ENCODE measurements around the gene HAUS3.

HAUS3 gene, protein sequence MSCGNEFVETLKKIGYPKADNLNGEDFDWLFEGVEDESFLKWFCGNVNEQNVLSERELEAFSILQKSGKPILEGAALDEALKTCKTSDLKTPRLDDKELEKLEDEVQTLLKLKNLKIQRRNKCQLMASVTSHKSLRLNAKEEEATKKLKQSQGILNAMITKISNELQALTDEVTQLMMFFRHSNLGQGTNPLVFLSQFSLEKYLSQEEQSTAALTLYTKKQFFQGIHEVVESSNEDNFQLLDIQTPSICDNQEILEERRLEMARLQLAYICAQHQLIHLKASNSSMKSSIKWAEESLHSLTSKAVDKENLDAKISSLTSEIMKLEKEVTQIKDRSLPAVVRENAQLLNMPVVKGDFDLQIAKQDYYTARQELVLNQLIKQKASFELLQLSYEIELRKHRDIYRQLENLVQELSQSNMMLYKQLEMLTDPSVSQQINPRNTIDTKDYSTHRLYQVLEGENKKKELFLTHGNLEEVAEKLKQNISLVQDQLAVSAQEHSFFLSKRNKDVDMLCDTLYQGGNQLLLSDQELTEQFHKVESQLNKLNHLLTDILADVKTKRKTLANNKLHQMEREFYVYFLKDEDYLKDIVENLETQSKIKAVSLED

GRCh38 chr4:2241410-2242353 is at the start of gene HAUS3, which contains the start of gene POLN:
HAUS3 (minus strand) TSS chr4:2242121; CDS start chr4:2240946, 1,175 bp downstream.
POLN (minus strand) TSS chr4:2242121; CDS start chr4:2229231, 12,890 bp downstream.
- Mint-ChIP-seq H3K9me3 (no peaks in the 10 kb centered on the region), H3K27ac (peak within 1 kb of the TSS; percentile 87), H3K4me1 (ENCODE audit: low read depth) (peaks cover 73% of the 10 kb centered on the region), H3K4me3 (peak within 1 kb of the TSS; percentile 89), H3K36me3 (ENCODE audit: low read depth) (peaks cover 31% of the 10 kb centered on the region), H3K27me3 (no peaks in the 10 kb centered on the region)
- intact Hi-C loops (cut with micrococcal nuclease): loop anchor here (1.0 to 5.0 kb wide), 5 partner anchors 21 to 369 kb away; partner anchors contain the start of genes CFAP99, FAM193A, MXD4 and NSD2

- Mint-ChIP-seq H3K9me3 (no peaks in the 10 kb centered on the region), H3K4me3 (peak overlapping the region; percentile 57), H3K27ac (no peak overlapping the region), H3K4me1 (ENCODE audit: low read depth) (peaks cover 20% of the 10 kb centered on the region), H3K27me3 (peaks cover 29% of the 10 kb centered on the region), H3K36me3 (ENCODE audit: low read depth) (peaks cover 15% of the 10 kb centered on the region)
- intact Hi-C loops (cut with micrococcal nuclease): no loop called here
These were observed 49.2 kb upstream of the HAUS3 start for GRCh38 chr4:2290974-2291704.

- Mint-ChIP-seq H3K9me3 (no peaks in the 10 kb centered on the region), H3K4me1 (ENCODE audit: low read depth) (peaks cover 14% of the 10 kb centered on the region), H3K4me3 (no peak overlapping the region), H3K27me3 (peaks cover 26% of the 10 kb centered on the region), H3K36me3 (ENCODE audit: low read depth) (peaks cover 15% of the 10 kb centered on the region), H3K27ac (no peak overlapping the region)
- intact Hi-C loops (cut with micrococcal nuclease): no loop called here
These were observed 48.6 kb upstream of the HAUS3 start for GRCh38 chr4:2290488-2290887.

DNA sequence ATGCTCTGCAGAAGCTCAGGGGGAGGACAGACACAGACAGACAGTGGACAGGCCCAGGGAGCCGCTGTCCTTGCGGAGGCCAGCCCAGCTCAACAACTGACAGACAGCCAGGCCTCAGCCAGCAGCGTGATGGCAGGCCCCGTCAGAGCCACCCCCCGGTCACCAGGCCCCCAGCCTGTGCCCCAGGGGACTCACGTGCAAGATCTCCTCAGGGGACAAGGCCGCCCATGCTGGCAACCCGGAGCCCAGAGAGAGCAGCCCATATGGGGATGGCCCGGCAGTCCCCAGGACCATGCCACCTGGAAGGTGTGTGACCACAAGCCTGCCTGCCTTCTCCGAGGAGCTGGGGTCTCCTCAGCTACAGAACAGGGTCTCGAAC is 48.0 kb upstream of the HAUS3 start:
- no peak overlapping the region for H3K4me3 Mint-ChIP-seq
- H3K36me3 Mint-ChIP-seq (ENCODE audit: low read depth): peaks cover 15% of the 10 kb centered on the region
- no peaks in the 10 kb centered on the region for H3K9me3 Mint-ChIP-seq
- H3K4me1 Mint-ChIP-seq (ENCODE audit: low read depth): peaks cover 12% of the 10 kb centered on the region
- H3K27me3 Mint-ChIP-seq: peaks cover 24% of the 10 kb centered on the region
- intact Hi-C loops (cut with micrococcal nuclease): no loop called here
- no peak overlapping the region for H3K27ac Mint-ChIP-seq

- Mint-ChIP-seq H3K36me3 (ENCODE audit: low read depth) (peaks cover 15% of the 10 kb centered on the region), H3K27ac (no peak overlapping the region), H3K4me1 (ENCODE audit: low read depth) (peaks cover 12% of the 10 kb centered on the region), H3K9me3 (no peaks in the 10 kb centered on the region), H3K27me3 (peaks cover 24% of the 10 kb centered on the region), H3K4me3 (no peak overlapping the region)
- intact Hi-C loops (cut with micrococcal nuclease): no loop called here
These were observed 47.5 kb upstream of the HAUS3 start for GRCh38 chr4:2289311-2289954.

DNA sequence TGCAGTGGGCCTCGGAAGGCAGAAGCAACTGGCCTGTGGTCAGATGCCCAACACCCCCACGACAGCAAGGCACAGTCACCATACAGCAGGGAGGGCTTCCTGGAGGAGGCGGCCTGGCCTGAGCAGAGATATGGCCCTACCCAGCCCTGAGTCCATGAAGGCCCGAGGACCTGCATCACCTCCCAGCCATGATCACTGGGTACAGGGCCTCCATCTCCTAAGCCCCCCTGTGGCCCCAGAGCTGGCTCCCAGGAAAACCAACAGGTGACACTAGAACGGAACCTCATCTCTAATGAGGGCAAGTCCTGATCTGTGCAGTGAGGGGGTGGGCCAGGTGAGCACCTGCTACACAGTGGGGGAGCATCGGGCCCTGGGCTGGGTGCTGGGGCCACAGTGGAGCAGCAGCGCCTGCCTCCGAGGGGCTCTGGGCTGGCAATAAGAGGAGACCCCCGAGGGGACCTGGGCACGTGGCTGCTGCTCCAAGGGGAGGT is 46.2 kb upstream of the HAUS3 start:
- H3K36me3 Mint-ChIP-seq (ENCODE audit: low read depth): peaks cover 15% of the 10 kb centered on the region
- peaks cover 24% of the 10 kb centered on the region for H3K27me3 Mint-ChIP-seq
- H3K4me1 Mint-ChIP-seq (ENCODE audit: low read depth): peaks cover 12% of the 10 kb centered on the region
- H3K4me3 Mint-ChIP-seq: no peak overlapping the region
- intact Hi-C loops (cut with micrococcal nuclease): no loop called here
- no peak overlapping the region for H3K27ac Mint-ChIP-seq
- no peaks in the 10 kb centered on the region for H3K9me3 Mint-ChIP-seq

GRCh38 chr4:2287594-2287915 is 45.6 kb upstream of the HAUS3 start:
- H3K27me3 Mint-ChIP-seq: peaks cover 21% of the 10 kb centered on the region
- H3K36me3 Mint-ChIP-seq (ENCODE audit: low read depth): peaks cover 15% of the 10 kb centered on the region
- H3K9me3 Mint-ChIP-seq: no peaks in the 10 kb centered on the region
- intact Hi-C loops (cut with micrococcal nuclease): no loop called here
- no peak overlapping the region for H3K4me3 Mint-ChIP-seq
- H3K27ac Mint-ChIP-seq: no peak overlapping the region
- peaks cover 12% of the 10 kb centered on the region for H3K4me1 Mint-ChIP-seq (ENCODE audit: low read depth)

DNA sequence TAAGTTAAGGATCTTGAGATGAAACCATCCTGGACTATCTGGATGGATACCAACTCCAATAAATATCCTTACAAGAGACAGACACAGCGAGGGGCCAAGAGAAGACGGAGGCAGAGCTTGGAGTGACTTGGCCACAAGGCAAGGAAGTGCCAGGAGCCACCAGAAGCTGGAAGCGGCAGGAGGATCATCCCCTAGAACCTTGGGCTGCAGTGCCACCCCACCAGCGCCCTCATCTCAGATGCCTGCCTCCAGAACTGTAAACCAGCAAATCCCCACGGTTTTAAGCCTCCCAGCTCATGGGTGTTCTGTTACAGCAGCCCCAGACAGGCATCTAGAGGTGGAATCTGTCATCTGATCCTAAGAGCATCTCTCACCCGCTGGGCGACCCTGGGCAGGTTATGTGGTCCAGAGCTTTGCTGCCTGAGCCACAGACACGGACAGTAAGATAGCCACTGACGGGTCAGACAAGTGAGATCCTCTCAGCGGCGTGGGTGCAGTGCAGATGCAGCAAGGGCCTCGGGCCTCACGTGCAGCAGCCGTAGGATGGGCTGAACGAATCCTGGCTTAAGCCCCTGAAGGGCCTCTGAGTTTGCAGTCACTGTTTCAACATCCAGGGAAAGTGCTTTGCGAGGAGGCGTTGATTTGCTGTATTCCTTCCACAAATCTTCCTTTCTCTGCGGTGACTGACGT is 45.1 kb upstream of the HAUS3 start:
- peaks cover 14% of the 10 kb centered on the region for H3K4me1 Mint-ChIP-seq (ENCODE audit: low read depth)
- no peaks in the 10 kb centered on the region for H3K9me3 Mint-ChIP-seq
- peaks cover 18% of the 10 kb centered on the region for H3K27me3 Mint-ChIP-seq
- H3K36me3 Mint-ChIP-seq (ENCODE audit: low read depth): peaks cover 15% of the 10 kb centered on the region
- intact Hi-C loops (cut with micrococcal nuclease): no loop called here
- H3K27ac Mint-ChIP-seq: no peak overlapping the region
- H3K4me3 Mint-ChIP-seq: no peak overlapping the region

GRCh38 chr4:2285613-2286381 is 43.9 kb upstream of the HAUS3 start:
- Mint-ChIP-seq H3K4me1 (ENCODE audit: low read depth) (peaks cover 15% of the 10 kb centered on the region), H3K27me3 (peaks cover 9% of the 10 kb centered on the region), H3K27ac (no peak overlapping the region)

DNA sequence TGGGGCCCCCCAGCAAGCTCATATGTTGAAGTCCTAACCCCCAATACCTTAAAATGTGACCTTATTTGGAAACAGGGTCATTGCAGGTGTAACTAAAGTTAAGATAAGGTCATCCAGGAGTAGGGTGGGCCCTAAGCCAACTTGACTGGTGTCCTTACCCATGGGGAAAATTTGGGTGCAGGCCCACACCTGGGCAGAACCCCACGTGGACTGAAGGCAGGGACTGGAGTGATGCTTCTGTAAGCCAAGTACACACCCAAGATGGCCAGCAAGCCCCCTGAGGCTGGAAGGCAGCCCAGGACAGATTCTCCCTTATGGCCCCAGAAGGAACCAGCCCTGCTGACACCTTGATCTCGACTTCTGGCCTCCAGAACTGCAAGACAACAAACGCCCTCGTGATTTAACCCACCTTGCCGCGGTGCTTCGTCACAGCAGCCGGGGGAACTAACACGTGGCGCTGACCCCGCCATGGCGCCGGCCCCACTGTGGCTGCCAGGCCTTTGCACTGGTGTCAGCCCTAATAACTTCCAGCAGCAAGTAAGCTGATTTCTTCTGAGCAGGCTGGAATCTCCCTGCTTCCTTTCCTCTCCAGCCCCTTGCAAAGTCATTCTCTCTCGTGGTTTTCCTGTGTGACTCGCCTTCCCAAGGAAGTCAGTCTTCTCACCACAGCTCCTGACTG is 43.2 kb upstream of the HAUS3 start:
- H3K27ac Mint-ChIP-seq: no peak overlapping the region
- no peaks in the 10 kb centered on the region for H3K9me3 Mint-ChIP-seq
- peaks cover 11% of the 10 kb centered on the region for H3K4me1 Mint-ChIP-seq (ENCODE audit: low read depth)
- H3K27me3 Mint-ChIP-seq: peaks cover 6% of the 10 kb centered on the region
- H3K4me3 Mint-ChIP-seq: no peak overlapping the region
- peaks cover 5% of the 10 kb centered on the region for H3K36me3 Mint-ChIP-seq (ENCODE audit: low read depth)
- intact Hi-C loops (cut with micrococcal nuclease): no loop called here

More at GRCh38 chr4:2285613-2286381, 43.9 kb upstream of the HAUS3 start:
- Mint-ChIP-seq H3K4me3 (no peak overlapping the region), H3K36me3 (ENCODE audit: low read depth) (peaks cover 12% of the 10 kb centered on the region), H3K9me3 (no peaks in the 10 kb centered on the region)
- intact Hi-C loops (cut with micrococcal nuclease): no loop called here

GRCh38 chr4:2284161-2284933 is 42.4 kb upstream of the HAUS3 start:
- H3K36me3 Mint-ChIP-seq (ENCODE audit: low read depth): no peaks in the 10 kb centered on the region
- H3K27me3 Mint-ChIP-seq: peaks cover 3% of the 10 kb centered on the region
- intact Hi-C loops (cut with micrococcal nuclease): no loop called here
- H3K27ac Mint-ChIP-seq: no peak overlapping the region
- H3K4me1 Mint-ChIP-seq (ENCODE audit: low read depth): peaks cover 11% of the 10 kb centered on the region
- no peak overlapping the region for H3K4me3 Mint-ChIP-seq
- H3K9me3 Mint-ChIP-seq: no peaks in the 10 kb centered on the region

Data from dendritic cell treated with granulocyte-macrophage colony-stimulating factor and Interleukin-4, amounts not matched to agents 40 ng/mL and 50 ng/mL, for 4 days (primary cell).